NCI-H1105 (cell line): ENCODE data around the gene KBTBD8.

Source experiments
- DNase-seq: peaks from one replicate; lab custom pipeline; 2025; lab: John Stamatoyannopoulos, UW

Gene KBTBD8

GRCh38 chr3:66998904-66999235, 763 bp downstream of the KBTBD8 start:
- DNase-seq: no peak

DNA sequence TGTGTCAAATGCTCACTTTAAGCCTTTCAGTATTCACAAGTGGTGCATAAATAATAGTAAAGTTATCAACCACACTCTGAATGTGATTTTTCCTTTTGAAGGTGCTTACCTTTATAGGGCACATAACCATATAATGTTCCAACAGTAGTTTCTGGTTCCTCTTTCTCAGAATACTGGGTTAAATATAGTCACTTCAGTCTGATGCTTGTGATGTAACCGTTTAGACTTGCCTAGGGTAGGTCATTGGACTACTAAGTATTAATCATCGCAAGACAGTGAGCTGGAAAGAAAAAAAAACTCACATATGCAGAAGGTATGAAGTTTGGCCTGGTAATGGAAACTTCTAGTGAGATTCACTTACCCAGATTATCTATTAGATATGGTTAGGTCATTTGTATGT, 1.9 kb downstream of the KBTBD8 start:
- no peak for DNase-seq

DNA sequence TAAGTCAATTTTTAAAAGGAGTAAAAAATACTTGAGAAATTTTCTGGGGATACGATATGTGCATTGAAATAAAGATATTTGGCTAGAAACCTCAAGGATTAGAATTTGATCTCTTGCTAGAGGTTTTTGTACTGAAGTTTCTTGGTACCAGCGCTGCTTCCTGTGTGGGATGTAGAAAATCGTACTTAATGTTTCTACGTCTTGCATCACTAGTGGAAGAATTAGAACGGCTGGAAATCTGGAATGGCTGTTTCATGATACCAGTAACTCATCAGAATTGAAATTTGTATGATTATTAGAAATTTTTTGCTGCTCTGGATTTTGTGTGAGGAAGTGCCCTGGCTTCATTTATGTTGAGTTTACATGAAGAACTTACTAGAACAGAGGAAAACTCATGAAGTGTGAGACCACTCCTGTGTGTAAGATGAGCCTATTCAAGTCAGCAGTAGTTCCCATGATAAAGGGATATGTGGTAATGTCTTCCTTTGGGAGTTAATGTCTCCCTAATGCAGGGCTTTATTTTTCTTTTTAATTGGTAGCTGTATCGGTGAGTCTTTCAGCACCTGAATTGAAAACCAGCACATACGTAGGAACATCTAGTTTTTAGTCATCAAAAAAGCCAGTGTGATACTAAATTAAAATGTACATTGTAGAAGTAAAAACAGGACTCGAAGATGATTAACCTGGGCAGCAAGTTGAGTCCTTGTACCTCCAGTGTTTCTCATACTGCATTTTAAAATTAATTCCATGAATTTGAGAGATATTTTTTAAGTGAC, 3.2 kb downstream of the KBTBD8 start:
- no peak for DNase-seq

GRCh38 chr3:67005974-67006373, 7.9 kb downstream of the KBTBD8 start:
- no peak for DNase-seq

- no peak for DNase-seq
Measured at GRCh38 chr3:67006460-67006859, 8.4 kb downstream of the KBTBD8 start.

GRCh38 chr3:67008388-67008787, 10.3 kb downstream of the KBTBD8 start:
- no peak for DNase-seq

DNA sequence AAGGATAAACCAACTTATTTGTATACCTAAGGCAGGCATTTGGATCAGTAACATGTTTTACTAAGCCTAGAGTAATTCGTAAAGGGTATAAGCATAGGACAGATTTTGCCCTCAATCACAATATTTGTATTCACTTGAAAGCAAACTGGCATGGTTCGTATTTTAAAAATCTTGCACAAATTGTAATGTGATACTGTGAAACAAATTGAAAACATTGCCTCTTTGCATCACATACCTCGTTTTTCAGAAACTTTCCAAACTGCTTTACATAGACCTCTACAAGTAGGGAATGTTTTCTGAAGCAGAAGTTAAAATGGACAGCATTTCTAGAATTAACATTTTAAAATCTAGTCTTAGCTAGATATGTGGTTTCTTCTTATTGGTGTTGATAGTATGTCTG, 11.6 kb downstream of the KBTBD8 start:
- DNase-seq: no peak

DNA sequence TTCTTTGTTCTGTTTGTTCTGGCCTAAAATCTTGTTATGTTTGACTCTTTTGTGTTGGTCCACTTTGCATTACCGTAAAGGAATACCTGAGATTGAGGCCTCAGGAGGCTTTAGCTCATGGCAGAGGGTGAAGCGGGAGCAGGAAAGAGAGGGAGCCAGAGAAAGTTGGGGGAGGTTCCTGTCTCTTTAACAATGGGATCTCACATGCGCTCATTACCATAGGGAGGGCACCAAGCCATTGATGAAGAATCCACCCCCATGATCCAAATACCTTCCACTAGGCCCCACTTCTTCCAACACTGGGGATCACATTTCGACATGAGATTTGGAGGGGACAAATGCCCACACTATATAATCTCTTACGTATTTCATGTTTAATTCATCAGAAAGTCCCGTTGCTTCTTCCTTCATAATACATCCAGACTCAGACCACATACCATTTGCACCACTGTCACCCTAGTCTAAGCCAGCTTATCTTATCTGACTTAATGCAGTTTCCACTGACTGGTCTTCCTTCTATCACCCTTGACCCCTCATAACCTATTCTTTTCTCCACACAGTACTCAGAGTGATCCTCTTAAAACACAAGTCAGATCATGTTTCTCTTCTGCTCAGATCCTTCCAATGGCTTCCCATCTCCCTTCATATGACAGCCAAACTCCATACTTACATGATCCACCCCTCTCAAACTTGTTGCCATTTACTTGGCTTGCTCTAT, 13.5 kb downstream of the KBTBD8 start:
- DNase-seq: no peak

- DNase-seq: no peak
Measured at GRCh38 chr3:67012564-67012963, 14.5 kb downstream of the KBTBD8 start.

DNA sequence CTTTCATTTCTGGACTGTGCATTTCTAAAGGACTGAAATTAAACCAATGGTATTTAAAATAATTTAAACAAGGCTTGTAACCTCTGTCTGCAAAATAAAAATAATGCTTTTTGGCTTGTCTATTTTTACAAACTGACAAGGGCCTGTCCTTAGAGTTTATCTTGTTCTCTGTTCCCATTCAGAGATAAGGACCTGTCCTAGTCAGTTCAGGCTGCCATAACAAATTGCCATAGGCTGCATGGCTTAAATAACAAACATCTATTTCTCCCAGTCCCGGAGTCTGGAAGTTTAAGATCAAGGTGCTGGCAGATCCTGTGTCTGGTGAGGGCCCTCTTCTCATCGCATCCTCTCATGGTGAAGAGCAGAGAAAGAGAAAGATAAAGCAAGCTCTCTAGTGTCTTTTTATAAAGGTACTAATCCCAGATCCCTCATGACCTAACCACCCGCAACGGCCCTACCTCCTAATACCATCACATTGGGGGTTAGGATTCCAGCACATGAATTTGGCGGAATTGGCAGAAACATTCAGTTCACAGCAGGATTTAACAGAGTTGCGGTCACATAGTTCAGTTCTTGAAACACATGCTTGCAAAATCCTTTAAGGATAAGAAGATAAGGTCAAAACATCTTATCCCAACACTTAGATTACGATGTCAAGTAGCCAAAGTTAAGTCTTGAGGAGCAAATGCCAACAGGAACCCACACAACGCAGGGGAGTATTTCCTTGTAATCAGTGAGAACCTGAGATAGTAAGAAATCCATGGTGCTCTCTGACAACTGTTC, 17.8 kb downstream of the KBTBD8 start:
- DNase-seq: no peak

DNA sequence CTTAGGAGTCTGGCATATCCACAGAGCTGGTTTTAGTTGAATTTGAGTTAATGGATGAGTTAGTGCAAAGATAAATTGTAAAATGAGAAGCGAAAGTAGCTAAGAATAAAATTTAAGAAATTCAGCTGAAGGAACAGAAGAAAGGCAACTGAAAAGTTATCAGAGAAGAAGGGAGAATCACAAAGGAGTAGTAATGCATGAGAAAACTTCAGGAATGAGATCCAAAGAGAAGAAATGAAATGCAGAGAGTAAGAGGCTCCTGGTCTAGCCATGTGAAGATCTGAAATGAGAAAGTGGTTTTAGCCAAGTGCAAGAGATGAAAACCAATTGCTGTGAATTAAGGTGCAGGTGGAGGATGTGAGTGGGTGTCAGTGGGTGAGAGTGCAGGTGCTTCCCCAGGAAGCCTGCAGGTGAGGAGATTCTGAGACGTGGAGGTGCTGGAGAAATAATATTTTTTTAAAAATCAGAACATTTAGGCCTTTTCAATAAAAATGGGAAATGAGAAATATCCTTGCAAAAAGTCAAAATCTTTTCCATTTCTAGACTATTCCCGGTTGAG, 18.5 kb downstream of the KBTBD8 start:
- no peak for DNase-seq

DNA sequence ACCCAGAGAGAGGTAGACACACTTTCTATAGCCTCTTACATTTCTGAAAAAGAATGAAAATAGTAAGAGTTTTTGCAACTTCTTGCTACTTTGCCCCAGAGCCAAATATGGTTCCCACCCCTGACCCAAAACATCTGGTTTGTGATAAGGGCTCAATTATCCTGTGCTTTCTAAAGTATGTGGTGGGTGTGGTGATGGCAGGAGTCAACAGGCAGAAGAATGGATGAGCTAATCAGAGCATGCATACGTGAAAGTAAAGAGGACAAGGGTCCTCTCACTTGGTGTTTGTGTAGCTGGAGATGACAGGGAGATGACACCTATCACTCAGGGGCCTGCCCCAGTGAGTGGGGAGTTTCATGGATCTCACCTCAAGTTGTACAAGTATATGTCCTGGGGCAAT, 19.1 kb downstream of the KBTBD8 start:
- DNase-seq: no peak

DNA sequence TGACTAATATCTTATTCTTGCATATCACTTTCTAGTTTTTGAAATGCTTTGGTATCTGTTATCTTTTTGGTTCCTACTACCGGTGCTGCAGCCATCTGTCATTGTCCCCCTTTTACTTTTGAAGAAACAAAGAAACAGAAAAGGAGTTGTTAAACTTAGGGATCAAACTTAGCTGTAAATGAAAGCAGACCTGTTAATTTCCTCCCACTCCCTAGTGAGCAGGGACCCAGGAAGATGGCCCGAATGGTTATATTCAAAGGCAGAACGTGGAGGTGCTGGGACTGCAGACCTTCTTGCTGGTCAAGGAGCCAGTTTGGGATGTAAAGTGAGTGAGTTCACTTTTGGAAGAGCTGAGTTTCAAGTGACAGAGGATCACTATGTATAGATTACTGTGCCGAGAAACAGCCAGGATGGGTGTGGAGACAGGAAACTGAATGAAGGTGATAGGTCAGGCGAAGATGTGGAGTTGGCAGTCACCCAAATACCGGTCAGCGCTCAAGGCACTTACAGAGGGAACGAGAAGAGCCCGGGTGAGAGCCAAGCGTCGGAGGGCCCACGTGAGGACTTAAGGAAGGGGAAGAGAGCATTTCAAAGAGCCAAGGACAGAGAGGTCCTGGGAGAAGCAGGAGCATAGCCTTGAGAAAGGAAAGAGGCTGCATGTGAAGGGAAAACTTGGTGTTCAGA, 20.1 kb downstream of the KBTBD8 start:
- DNase-seq: no peak

GRCh38 chr3:67018789-67019526, 20.9 kb downstream of the KBTBD8 start:
- DNase-seq: no peak

DNA sequence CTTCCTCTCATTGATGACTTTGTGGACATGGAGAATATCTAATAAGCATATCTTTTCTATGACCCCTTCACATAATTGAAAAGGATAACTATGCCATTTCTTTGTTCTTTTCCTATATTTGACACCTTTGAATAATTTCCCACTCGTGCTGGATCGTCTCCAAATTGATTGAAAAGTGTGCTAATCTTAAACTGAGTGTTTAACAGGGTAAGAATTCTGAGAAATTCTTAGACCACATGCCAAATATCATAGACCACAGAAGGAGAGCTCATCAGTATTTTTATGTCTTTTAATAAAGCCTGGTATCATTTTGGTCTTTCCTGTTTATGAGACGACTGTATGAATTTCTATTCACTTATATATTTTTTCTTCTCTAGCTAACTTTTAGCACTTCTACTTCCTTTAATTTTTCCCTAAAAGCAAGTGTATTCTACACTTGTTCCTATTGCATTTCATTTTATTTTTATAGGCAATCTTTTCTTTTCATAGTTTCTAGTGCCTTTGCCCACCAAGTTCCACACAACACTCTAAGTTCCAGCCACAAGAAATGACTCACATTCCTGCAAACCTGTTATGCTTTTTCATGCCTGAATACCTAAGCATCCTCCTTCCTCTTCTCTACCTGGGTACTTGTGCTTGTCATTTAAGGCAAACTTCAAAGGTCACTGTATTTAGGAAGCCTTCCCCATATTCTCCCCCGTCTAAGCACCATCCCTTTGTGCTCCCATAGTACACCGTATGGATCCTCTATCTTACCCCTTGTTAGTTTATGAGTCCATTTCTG, 30.1 kb downstream of the KBTBD8 start:
- no peak for DNase-seq

GRCh38 chr3:67030785-67031740, 33.0 kb downstream of the KBTBD8 start:
- DNase-seq: no peak

GRCh38 chr3:67031986-67032385, 33.9 kb downstream of the KBTBD8 start:
- DNase-seq: no peak

DNA sequence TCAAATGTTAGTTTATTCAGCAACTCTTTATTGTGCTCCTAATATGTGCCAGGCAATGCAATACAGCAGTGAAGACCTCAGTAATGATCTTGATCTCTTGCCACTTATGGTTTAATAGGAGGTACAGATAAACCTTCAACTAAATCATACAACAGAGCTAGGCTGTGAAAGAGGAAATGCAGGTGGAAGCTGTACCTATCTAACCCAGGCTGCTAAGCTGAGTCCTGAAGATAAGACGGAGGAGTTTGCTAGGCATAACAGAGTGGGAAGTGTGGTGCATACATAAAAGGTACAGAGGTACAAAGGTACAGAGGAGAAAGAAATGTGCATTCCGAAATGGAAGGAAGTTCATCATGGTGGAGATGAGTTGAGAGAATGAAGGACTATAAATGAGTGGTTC, 35.0 kb downstream of the KBTBD8 start:
- no peak for DNase-seq

DNA sequence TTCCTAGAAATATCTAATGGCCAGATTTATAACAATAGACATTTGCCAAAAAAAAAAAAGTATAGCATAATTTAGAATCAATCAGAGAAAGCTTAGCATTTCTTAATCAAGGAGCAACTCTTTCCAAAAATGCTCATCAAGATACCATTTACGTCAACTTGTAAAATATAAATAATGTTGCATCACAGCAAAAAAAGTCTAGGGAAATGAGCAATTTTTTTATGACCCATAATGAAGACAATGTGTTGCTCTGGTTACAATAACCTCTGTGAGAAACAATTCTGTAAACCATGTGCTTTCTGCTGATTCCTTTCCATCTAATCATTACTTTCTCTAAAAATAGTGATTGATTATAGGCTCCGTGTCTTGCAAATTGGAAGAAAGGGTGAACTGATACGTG, 36.3 kb downstream of the KBTBD8 start:
- DNase-seq: no peak
